Measurements from ENCODE around the gene ACTR6.
"Not testable (repeated sequence)": the region's sequence is repeated elsewhere in the genome, so short reads cannot be mapped to it uniquely, and the experiment has no call there.

ACTR6 gene

GRCh38 chr12:100186071-100186470 lies 14.5 kb upstream of the ACTR6 start:
- Histone ChIP-seq H3K27me3 (ENCODE audit: low read depth, low read length) (no peaks in the 10 kb centered on the region), H3K27ac (ENCODE audit: low read length) (no peak overlapping the region), H3K4me3 (ENCODE audit: low read depth in 1 of 2, low read length in 2 of 2) (peak overlapping the region; percentile 12 to 44), H3K36me3 (ENCODE audit: control insufficient read depth in 1 of 2, insufficient read depth in 2 of 2, low read length in 2 of 2) (no peaks in the 10 kb centered on the region), H3K9me3 (ENCODE audit: control insufficient read depth in 1 of 2, low read length in 2 of 2) (no peaks in the 10 kb centered on the region), H3K4me1 (ENCODE audit: control insufficient read depth in 1 of 2, insufficient read depth in 2 of 2, low read length in 2 of 2) (peaks cover 0 to 13% of the 10 kb centered on the region in 2 donors)

- H3K36me3 ChIP-seq (ENCODE audit: control insufficient read depth in 1 of 2, insufficient read depth in 2 of 2, low read length in 2 of 2): no peaks in the 10 kb centered on the region
- H3K9me3 ChIP-seq (ENCODE audit: control insufficient read depth in 1 of 2, low read length in 2 of 2): no peaks in the 10 kb centered on the region
- H3K4me1 ChIP-seq (ENCODE audit: control insufficient read depth in 1 of 2, insufficient read depth in 2 of 2, low read length in 2 of 2): peaks cover 0 to 13% of the 10 kb centered on the region in 2 donors
- H3K4me3 ChIP-seq (ENCODE audit: low read depth in 1 of 2, low read length in 2 of 2): no peak overlapping the region
- no peak overlapping the region for H3K27ac ChIP-seq (ENCODE audit: low read length)
- no peaks in the 10 kb centered on the region for H3K27me3 ChIP-seq (ENCODE audit: low read depth, low read length)
Measured at GRCh38 chr12:100187068-100187467, 13.5 kb upstream of the ACTR6 start.

- H3K9me3 ChIP-seq (ENCODE audit: control insufficient read depth in 1 of 2, low read length in 2 of 2): no peaks in the 10 kb centered on the region
- peaks cover 0 to 13% of the 10 kb centered on the region in 2 donors for H3K4me1 ChIP-seq (ENCODE audit: control insufficient read depth in 1 of 2, insufficient read depth in 2 of 2, low read length in 2 of 2)
- no peaks in the 10 kb centered on the region for H3K36me3 ChIP-seq (ENCODE audit: control insufficient read depth in 1 of 2, insufficient read depth in 2 of 2, low read length in 2 of 2)
- H3K27me3 ChIP-seq (ENCODE audit: low read depth, low read length): no peaks in the 10 kb centered on the region
- H3K27ac ChIP-seq (ENCODE audit: low read length): no peak overlapping the region
- no peak overlapping the region for H3K4me3 ChIP-seq (ENCODE audit: low read depth in 1 of 2, low read length in 2 of 2)
Measured at GRCh38 chr12:100187857-100188519, 12.6 kb upstream of the ACTR6 start.

- H3K4me1 ChIP-seq (ENCODE audit: control insufficient read depth in 1 of 2, insufficient read depth in 2 of 2, low read length in 2 of 2): peaks cover 0 to 13% of the 10 kb centered on the region in 2 donors
- not testable (repeated sequence) for H3K27me3 ChIP-seq (ENCODE audit: low read depth, low read length); H3K9me3 ChIP-seq (ENCODE audit: control insufficient read depth in 1 of 2, low read length in 2 of 2); H3K4me3 ChIP-seq (ENCODE audit: low read depth in 1 of 2, low read length in 2 of 2); H3K27ac ChIP-seq (ENCODE audit: low read length); H3K36me3 ChIP-seq (ENCODE audit: control insufficient read depth in 1 of 2, insufficient read depth in 2 of 2, low read length in 2 of 2)
Measured at GRCh38 chr12:100188888-100189635, 11.6 kb upstream of the ACTR6 start.

GRCh38 chr12:100189636-100190394 lies 10.8 kb upstream of the ACTR6 start:
- Histone ChIP-seq H3K4me1 (ENCODE audit: control insufficient read depth in 1 of 2, insufficient read depth in 2 of 2, low read length in 2 of 2) (peaks cover 0 to 13% of the 10 kb centered on the region in 2 donors), H3K4me3 (ENCODE audit: low read depth in 1 of 2, low read length in 2 of 2) (no peak overlapping the region), H3K27me3 (ENCODE audit: low read depth, low read length) (no peaks in the 10 kb centered on the region), H3K9me3 (ENCODE audit: control insufficient read depth in 1 of 2, low read length in 2 of 2) (no peaks in the 10 kb centered on the region), H3K36me3 (ENCODE audit: control insufficient read depth in 1 of 2, insufficient read depth in 2 of 2, low read length in 2 of 2) (no peaks in the 10 kb centered on the region), H3K27ac (ENCODE audit: low read length) (no peak overlapping the region)

GRCh38 chr12:100193085-100193484 lies 7.5 kb upstream of the ACTR6 start:
- no peak overlapping the region for H3K27ac ChIP-seq (ENCODE audit: low read length)
- no peaks in the 10 kb centered on the region for H3K27me3 ChIP-seq (ENCODE audit: low read depth, low read length)

GRCh38 chr12:100197486-100197885 lies 3.1 kb upstream of the ACTR6 start:
- Histone ChIP-seq H3K4me1 (ENCODE audit: control insufficient read depth in 1 of 2, insufficient read depth in 2 of 2, low read length in 2 of 2) (peaks cover 5 to 17% of the 10 kb centered on the region in 2 donors), H3K27ac (ENCODE audit: low read length) (no peak overlapping the region), H3K4me3 (ENCODE audit: low read depth in 1 of 2, low read length in 2 of 2) (no peak overlapping the region), H3K36me3 (ENCODE audit: control insufficient read depth in 1 of 2, insufficient read depth in 2 of 2, low read length in 2 of 2) (no peaks in the 10 kb centered on the region), H3K27me3 (ENCODE audit: low read depth, low read length) (no peaks in the 10 kb centered on the region), H3K9me3 (ENCODE audit: control insufficient read depth in 1 of 2, low read length in 2 of 2) (no peaks in the 10 kb centered on the region)

More at GRCh38 chr12:100193085-100193484, 7.5 kb upstream of the ACTR6 start:
- no peaks in the 10 kb centered on the region for H3K4me1 ChIP-seq (ENCODE audit: control insufficient read depth in 1 of 2, insufficient read depth in 2 of 2, low read length in 2 of 2)
- no peaks in the 10 kb centered on the region for H3K36me3 ChIP-seq (ENCODE audit: control insufficient read depth in 1 of 2, insufficient read depth in 2 of 2, low read length in 2 of 2)
- no peaks in the 10 kb centered on the region for H3K9me3 ChIP-seq (ENCODE audit: control insufficient read depth in 1 of 2, low read length in 2 of 2)
- no peak overlapping the region for H3K4me3 ChIP-seq (ENCODE audit: low read depth in 1 of 2, low read length in 2 of 2)

- Histone ChIP-seq H3K4me1 (ENCODE audit: control insufficient read depth in 1 of 2, insufficient read depth in 2 of 2, low read length in 2 of 2) (peaks cover 5 to 19% of the 10 kb centered on the region in 2 donors), H3K27me3 (ENCODE audit: low read depth, low read length) (no peaks in the 10 kb centered on the region), H3K9me3 (ENCODE audit: control insufficient read depth in 1 of 2, low read length in 2 of 2) (no peaks in the 10 kb centered on the region), H3K36me3 (ENCODE audit: control insufficient read depth in 1 of 2, insufficient read depth in 2 of 2, low read length in 2 of 2) (no peaks in the 10 kb centered on the region), H3K4me3 (ENCODE audit: low read depth in 1 of 2, low read length in 2 of 2) (peak overlapping the region; percentile 77 to 95), H3K27ac (ENCODE audit: low read length) (no peak overlapping the region)
Measured at GRCh38 chr12:100199023-100199346, 1.6 kb upstream of the ACTR6 start.

- no peaks in the 10 kb centered on the region for H3K27me3 ChIP-seq (ENCODE audit: low read depth, low read length)
- H3K4me3 ChIP-seq (ENCODE audit: low read depth in 1 of 2, low read length in 2 of 2): peak overlapping the region; percentile 77 to 95
- no peak overlapping the region for H3K27ac ChIP-seq (ENCODE audit: low read length)
- peaks cover 5 to 19% of the 10 kb centered on the region in 2 donors for H3K4me1 ChIP-seq (ENCODE audit: control insufficient read depth in 1 of 2, insufficient read depth in 2 of 2, low read length in 2 of 2)
- no peaks in the 10 kb centered on the region for H3K9me3 ChIP-seq (ENCODE audit: control insufficient read depth in 1 of 2, low read length in 2 of 2)
- no peaks in the 10 kb centered on the region for H3K36me3 ChIP-seq (ENCODE audit: control insufficient read depth in 1 of 2, insufficient read depth in 2 of 2, low read length in 2 of 2)
Measured at GRCh38 chr12:100199347-100200149, 1.1 kb upstream of the ACTR6 start.

- Histone ChIP-seq H3K4me3 (ENCODE audit: low read depth in 1 of 2, low read length in 2 of 2) (peak overlapping the region; percentile 77 to 95), H3K4me1 (ENCODE audit: control insufficient read depth in 1 of 2, insufficient read depth in 2 of 2, low read length in 2 of 2) (peaks cover 5 to 19% of the 10 kb centered on the region in 2 donors), H3K27ac (ENCODE audit: low read length) (no peak overlapping the region), H3K36me3 (ENCODE audit: control insufficient read depth in 1 of 2, insufficient read depth in 2 of 2, low read length in 2 of 2) (no peaks in the 10 kb centered on the region), H3K27me3 (ENCODE audit: low read depth, low read length) (no peaks in the 10 kb centered on the region), H3K9me3 (ENCODE audit: control insufficient read depth in 1 of 2, low read length in 2 of 2) (no peaks in the 10 kb centered on the region)
Measured at GRCh38 chr12:100201604-100202423, 1.2 kb downstream of the ACTR6 start.
